NT2/D1 (cell line): Measurements from ENCODE around the gene CYP26B1.

ENCODE experiments used
- SUZ12 ChIP-seq: IDR thresholded peaks from 2 replicates; pipeline ENCODE4 v1.6.1; 2011; ENCODE audit not compliant: insufficient read length, insufficient read depth; ENCODE audit errors: extremely low read depth
- YY1 ChIP-seq: IDR thresholded peaks from 2 replicates; pipeline ENCODE4 v1.6.1; 2011; ENCODE audit not compliant: insufficient read length, insufficient read depth

DNA sequence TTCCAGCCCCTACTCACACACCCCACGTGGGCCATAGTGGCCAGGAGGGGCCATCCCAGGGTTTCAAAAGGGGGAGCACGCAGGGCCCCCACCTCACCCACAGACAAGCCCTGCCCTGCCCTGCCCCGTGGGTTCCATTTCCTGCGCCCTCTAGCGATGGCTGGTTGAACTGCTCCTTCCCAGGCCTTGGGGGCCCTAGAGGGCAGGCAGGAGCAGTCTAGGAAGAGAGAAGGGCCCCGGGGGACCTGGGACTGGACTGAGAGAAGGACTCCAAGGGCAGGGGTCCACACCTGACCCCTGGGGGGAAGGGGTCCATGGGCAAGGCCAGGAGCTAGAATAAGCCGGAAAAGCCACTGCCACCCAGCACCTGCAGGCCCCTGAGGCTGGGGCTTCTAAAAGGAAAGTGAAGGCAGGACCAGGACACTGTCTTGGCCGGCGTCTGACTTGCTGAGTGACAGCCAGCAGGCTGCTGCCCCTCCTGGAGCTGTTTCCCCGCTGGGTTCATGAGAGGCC is 10.1 kb downstream of the CYP26B1 start:
- no peak for TF ChIP-seq YY1
- TF ChIP-seq SUZ12, result no peak
